Kidney epithelial cell (primary cell): ENCODE results near the gene PLLP. TPM values are rescaled to one million over a fixed set of nuclear protein-coding genes. Genes with fewer than 3 reads are reported as not detected.
A peak's percentile ranks its signal among the peaks of the same experiment; 100 is the strongest.

Experiments
- DNase-seq: peaks from one replicate; pipeline ENCODE4 v3.0.0-alpha.2; 2010; ENCODE audit warnings: low read depth
- H3K27me3 ChIP-seq: 2 replicates; pipeline ENCODE4 v1.6.0; 2011; ENCODE audit warnings: low read length; ENCODE audit not compliant: control insufficient read depth, insufficient read depth
- H3K36me3 ChIP-seq: 2 replicates; pipeline ENCODE4 v1.5.1; 2011; ENCODE audit warnings: low read length; ENCODE audit not compliant: control insufficient read depth, insufficient read depth
- H3K4me3 ChIP-seq: 2 replicates; pipeline ENCODE4 v1.5.1; 2011; ENCODE audit warnings: low read depth, mild to moderate bottlenecking, control low read depth, low read length
- total RNA-seq: library from RNA; depleted of rRNA; stranded (reverse); fragments of >200 nt; gene quantifications from 2 replicates; pipeline ENCODE4 v1.2.3, GENCODE V29; 2015
- TF ChIP-seq, protein P1 (sequence below): IDR thresholded peaks from 2 replicates; pipeline ENCODE4 v1.5.1; 2011; ENCODE audit warnings: mild to moderate bottlenecking, moderate library complexity, low read length, control low read depth, inconsistent platforms; ENCODE audit not compliant: insufficient read depth, poor library complexity, severe bottlenecking

PLLP gene
- total RNA-seq, 1 donor from 2014 or later, result 11.9 TPM

DNA sequence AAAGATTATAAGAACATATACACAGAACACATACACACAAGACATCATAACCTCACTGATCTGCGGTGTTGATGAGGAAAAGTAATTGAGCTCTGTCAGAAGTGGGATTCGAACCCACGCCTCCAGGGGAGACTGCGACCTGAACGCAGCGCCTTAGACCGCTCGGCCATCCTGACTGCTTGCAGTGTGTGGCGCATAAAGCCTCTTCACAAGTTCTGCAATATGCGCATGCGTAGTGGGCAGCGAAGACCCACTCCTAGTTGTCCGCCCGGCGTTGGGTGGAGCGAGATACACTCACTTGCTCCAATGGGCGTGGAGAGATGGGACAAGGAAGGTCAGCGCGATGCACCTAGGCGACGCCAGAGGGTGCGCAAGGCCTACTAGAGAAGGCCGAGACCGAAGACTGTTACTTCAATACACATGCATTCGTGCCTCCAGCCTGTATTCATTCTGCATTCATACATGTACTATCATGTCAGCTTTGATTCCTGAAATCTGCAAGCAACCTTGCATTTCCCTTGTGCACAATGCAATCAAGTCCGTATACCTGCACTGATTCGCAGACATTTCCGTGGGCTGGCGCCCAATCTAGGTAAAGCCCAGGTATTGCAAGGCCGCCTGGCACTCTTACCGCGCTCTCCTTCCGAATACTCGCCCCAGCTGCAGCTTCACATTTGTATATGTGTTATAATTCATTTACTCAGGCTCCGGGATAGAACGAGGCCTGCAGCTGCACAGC lies 16.1 kb upstream of the PLLP start:
- Histone ChIP-seq H3K27me3 (no peaks in the 10 kb centered on the region), H3K36me3 (no peaks in the 10 kb centered on the region), H3K4me3 (peak overlapping the region; percentile 40)
- peak; percentile 92 for DNase-seq
- TF ChIP-seq, protein P1, sequence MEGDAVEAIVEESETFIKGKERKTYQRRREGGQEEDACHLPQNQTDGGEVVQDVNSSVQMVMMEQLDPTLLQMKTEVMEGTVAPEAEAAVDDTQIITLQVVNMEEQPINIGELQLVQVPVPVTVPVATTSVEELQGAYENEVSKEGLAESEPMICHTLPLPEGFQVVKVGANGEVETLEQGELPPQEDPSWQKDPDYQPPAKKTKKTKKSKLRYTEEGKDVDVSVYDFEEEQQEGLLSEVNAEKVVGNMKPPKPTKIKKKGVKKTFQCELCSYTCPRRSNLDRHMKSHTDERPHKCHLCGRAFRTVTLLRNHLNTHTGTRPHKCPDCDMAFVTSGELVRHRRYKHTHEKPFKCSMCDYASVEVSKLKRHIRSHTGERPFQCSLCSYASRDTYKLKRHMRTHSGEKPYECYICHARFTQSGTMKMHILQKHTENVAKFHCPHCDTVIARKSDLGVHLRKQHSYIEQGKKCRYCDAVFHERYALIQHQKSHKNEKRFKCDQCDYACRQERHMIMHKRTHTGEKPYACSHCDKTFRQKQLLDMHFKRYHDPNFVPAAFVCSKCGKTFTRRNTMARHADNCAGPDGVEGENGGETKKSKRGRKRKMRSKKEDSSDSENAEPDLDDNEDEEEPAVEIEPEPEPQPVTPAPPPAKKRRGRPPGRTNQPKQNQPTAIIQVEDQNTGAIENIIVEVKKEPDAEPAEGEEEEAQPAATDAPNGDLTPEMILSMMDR, result peak; percentile 94

DNA sequence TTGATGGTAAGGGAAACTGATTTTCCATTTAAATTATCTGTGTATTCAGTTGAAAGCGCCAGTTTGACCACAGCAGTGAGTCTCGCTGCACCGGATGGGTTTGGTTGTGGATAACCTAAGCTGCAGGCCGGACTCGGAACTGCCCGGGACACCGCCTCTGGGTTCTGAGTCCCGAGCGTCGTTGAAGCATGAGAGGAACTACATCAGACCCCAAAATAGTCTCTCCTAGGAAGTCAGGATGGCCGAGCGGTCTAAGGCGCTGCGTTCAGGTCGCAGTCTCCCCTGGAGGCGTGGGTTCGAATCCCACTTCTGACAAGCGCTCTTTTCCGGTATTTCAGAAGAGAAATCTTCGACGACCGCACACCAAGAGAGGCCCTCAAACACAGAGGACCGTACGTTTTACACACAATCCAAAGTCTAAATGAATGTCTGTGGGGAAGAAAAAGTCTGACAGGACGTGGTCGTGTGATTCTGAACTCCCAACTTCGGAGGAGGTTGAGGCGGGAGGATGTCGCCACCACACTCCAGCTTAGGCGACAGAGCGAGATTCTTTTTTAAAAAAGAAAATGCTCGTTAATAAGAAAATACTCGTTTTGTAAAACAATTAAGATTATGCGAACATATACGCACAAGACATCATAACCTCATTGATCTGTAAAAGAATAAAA lies 15.4 kb upstream of the PLLP start:
- TF ChIP-seq, protein P1, result no peak
- Histone ChIP-seq H3K4me3 (peak overlapping the region; percentile 40), H3K27me3 (no peaks in the 10 kb centered on the region), H3K36me3 (no peaks in the 10 kb centered on the region)
- peak; percentile 76 for DNase-seq

DNA sequence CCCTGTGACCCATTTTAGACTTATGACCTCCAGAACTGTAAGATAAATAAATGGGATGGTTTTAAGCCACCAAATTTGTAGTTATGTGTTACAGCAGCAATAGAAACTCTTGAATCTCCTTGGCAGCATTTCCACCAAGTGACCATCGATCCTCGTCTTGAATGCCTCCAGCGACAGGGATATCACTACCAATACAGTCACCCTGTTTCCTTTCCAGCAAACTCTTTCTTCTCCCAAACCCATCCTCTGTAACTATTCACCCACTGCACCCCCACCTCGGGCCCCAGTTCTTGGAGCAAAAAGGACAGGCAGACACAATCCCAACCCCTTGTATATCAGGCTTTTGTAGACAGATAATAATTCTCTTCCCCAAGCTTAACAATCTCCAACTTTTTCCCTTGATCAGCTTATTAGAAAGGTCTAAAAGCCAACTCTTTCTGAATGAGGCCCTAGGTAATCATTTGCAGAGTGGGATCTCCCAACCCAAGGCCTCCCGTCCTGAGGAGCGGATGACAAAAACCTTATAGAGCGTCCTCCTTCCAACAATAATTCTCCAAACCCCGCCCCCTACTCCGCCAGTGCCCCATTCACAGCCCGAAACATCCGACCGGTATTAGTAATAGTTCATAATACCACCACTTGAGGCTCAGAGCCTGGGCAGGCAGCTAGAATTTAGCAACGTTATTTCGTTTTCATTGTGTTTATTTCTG lies 14.7 kb upstream of the PLLP start:
- TF ChIP-seq, protein P1, result no peak
- peak; percentile 44 for DNase-seq
- peak overlapping the region; percentile 40 for H3K4me3 ChIP-seq
- no peaks in the 10 kb centered on the region for H3K27me3 ChIP-seq
- no peaks in the 10 kb centered on the region for H3K36me3 ChIP-seq

DNA sequence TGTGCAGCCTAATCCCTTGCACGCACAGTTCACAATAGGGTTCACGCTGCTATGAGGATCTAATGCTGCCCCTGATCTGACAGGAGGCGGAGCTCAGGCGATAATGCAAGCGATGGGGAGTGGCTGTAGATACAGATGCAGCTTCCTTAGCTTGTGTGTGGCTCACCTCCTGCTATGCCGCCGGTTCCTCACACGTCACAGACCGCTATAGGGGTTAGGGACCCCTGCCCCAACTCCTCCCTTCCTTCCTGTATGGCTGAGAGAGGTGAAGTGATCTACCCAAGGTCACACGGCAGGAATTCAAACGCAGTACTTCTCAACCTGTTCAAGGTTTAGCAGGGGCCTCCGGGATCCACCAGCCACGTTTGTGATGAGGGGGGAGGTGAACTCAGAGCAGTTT lies 13.4 kb upstream of the PLLP start:
- Histone ChIP-seq H3K27me3 (no peaks in the 10 kb centered on the region), H3K36me3 (no peaks in the 10 kb centered on the region), H3K4me3 (no peak overlapping the region)
- DNase-seq, result no peak
- TF ChIP-seq, protein P1, result no peak

DNA sequence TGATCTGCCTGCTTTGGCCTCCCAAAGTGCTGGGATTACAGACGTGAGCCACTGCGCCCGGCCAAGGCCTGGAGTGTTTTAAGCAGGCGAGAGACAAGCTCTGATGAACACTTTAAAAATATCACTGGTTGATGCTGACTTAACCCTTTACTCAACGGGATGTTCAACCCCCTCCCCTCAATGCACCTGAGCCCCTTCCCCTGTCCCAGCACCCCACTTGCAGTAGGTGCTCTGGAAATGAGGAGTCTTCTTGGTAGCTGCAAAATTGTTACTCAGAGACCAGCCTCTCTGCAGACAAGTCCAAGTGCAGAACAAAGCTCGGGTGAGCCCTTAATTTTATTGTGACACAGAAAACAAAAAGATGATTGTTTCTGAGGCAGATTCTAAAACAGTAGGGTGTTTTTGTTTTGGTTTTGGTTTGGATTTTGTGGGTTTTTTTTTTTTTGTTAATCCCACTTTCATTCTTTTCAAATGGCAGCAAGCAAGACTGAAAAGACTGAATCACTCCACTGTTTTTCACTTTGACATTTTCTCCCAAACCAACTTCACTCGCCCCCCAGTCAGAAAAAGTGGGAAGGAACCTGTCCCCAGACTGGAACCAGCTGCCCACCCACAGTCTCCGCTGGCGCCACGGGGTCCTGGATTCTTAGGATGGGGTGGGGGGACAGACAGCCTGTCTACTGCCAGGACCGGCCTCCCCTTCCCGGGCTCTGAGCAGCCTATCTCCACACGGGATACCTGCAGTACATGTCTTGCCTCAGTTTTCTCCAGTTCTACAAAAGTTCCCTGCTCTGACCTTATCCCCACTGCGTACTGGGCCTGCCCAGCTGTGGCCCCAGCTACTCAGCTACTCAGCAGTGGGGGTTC lies 5.2 kb upstream of the PLLP start:
- no peak for DNase-seq
- H3K36me3 ChIP-seq, result no peaks in the 10 kb centered on the region
- no peaks in the 10 kb centered on the region for H3K27me3 ChIP-seq
- H3K4me3 ChIP-seq, result no peak overlapping the region
- TF ChIP-seq, protein P1, result no peak
